Stomach (tissue), 9 donors: ENCODE data around the gene IP6K1. TPM values are rescaled to one million over a fixed set of nuclear protein-coding genes. Genes with fewer than 3 reads are reported as not detected.

ENCODE experiments used
- DNase-seq, 2 donors: peaks; one replicate each; pipeline versions ENCODE4 v3.0.0 to v3.0.0-alpha.2; 2013 to 2019
- H3K27ac ChIP-seq, 5 donors: fragments of 200-600 bp in 4 of 5; sonication (generic) in 4 of 5; one replicate each; pipeline ENCODE4 v1.5.1; 2013 to 2019; ENCODE audit warnings: mild to moderate bottlenecking in 1 of 5, moderate library complexity in 1 of 5
- H3K27me3 ChIP-seq, 3 donors: fragments of 200-600 bp; sonication (generic); one replicate each; pipeline ENCODE4 v1.5.1; 2017 to 2019; ENCODE audit warnings: mixed run types in 1 of 3
- H3K36me3 ChIP-seq, 4 donors: fragments of 200-600 bp; sonication (generic); 1 replicate in 3 of 4; 2 replicates in 1 of 4; pipeline ENCODE4 v1.5.1; 2016 to 2019
- H3K4me1 ChIP-seq, 4 donors: fragments of 200-600 bp; sonication (generic); one replicate each; pipeline ENCODE4 v1.5.1; 2016 to 2019
- H3K4me3 ChIP-seq, 4 donors: fragments of 200-600 bp; sonication (generic) in 3 of 4; one replicate each; pipeline ENCODE4 v1.5.1; 2016 to 2019; ENCODE audit warnings: mild to moderate bottlenecking in 1 of 4
- H3K9me3 ChIP-seq, 4 donors: fragments of 200-600 bp; sonication (generic); one replicate each; pipeline ENCODE4 v1.5.1; 2016 to 2019
- CTCF ChIP-seq, 7 experiments: fragments of 450-650 bp in 4 of 7; fragments of 200-600 bp in 3 of 7; sonication (generic) in 3 of 7; IDR thresholded peaks; one replicate each; pipeline ENCODE4 v1.5.1; 2016 to 2019; ENCODE audit warnings: antibody characterized with exemption in 7 of 7, control low read depth in 2 of 7, mild to moderate bottlenecking in 1 of 7
- EP300 ChIP-seq: sonication (generic); formaldehyde crosslinking; IDR thresholded peaks from one replicate; pipeline ENCODE4 v1.6.1; 2017; ENCODE audit warnings: antibody characterized with exemption
- POLR2A ChIP-seq, 4 donors: fragments of 450-650 bp; IDR thresholded peaks; one replicate each; pipeline ENCODE4 v1.6.1; 2016; ENCODE audit warnings: antibody characterized with exemption in 4 of 4, control low read depth in 2 of 4, mild to moderate bottlenecking in 1 of 4, moderate library complexity in 1 of 4
- POLR2AphosphoS5 ChIP-seq, 3 donors: sonication (generic); formaldehyde crosslinking; IDR thresholded peaks; one replicate each; pipeline ENCODE4 v1.6.1; 2016; ENCODE audit warnings: antibody characterized with exemption in 3 of 3
- WGBS, 5 donors: extraction: QIAGEN DNeasy Blood & Tissue Kit in 3 of 5; methylation state at CpG; one replicate each; pipeline versions ENCODE4 v1.1.5 to v1.1.7; 2013 to 2018; 5-methylcytosine and 5-hydroxymethylcytosine counted together
- intact Hi-C: fragments of 100-400 bp; cut with DNase I; formaldehyde crosslinking; loops from one replicate; pipeline ENCODE4 v1.15.1; 2023; ENCODE audit warnings: low total_unique reads
- polyA plus RNA-seq, 3 donors: library from polyadenylated mRNA; stranded (reverse); fragments of 200-250 nt; gene quantifications; one replicate each; pipeline ENCODE4 v1.2.3, GENCODE V29; 2013
- total RNA-seq, 5 donors: library from RNA; depleted of rRNA; stranded (reverse); fragments of >200 nt; gene quantifications; one replicate each; pipeline versions ENCODE4 v1.1.0 to v1.2.3, GENCODE V29; 2014 to 2016
- donor health status: healthy with polysubstance abuse.
- donor health status: Bipolar disorder and iron deficiency.
- donor health status: healthy.

IP6K1 gene
- total and polyA plus RNA-seq, 8 donors = 7.7 to 68.3 (median 21.6) TPM

GRCh38 chr3:49683162-49683561, 103.2 kb downstream of the IP6K1 start:
- H3K36me3 ChIP-seq = peaks cover 58 to 70% (median 68%) of the 10 kb centered on the region in 4 donors
- WGBS, 5 donors = 88 to 94% (median 88%) methylated on average over 6 of the region's 6 CpGs
- H3K9me3 ChIP-seq = no peaks in the 10 kb centered on the region
- no peak overlapping the region for H3K4me3 ChIP-seq
- no peak for TF ChIP-seq POLR2A (IDR thresholded peaks at IDR 0.05)
- no peak for TF ChIP-seq CTCF (IDR thresholded peaks at IDR 0.05)
- no peak for TF ChIP-seq POLR2AphosphoS5 (IDR thresholded peaks at IDR 0.05)
- no peak for TF ChIP-seq EP300
- no peak overlapping the region for H3K27ac ChIP-seq
- intact Hi-C loops = no loop called here
- peaks cover 0 to 22% (median 0%) of the 10 kb centered on the region in 3 donors for H3K27me3 ChIP-seq
- no peak for DNase-seq
- peaks cover 4 to 20% (median 17%) of the 10 kb centered on the region in 4 donors for H3K4me1 ChIP-seq

- DNase-seq = no peak
- H3K36me3 ChIP-seq = peaks cover 73 to 86% (median 84%) of the 10 kb centered on the region in 4 donors
- H3K27ac ChIP-seq = no peak overlapping the region
- H3K9me3 ChIP-seq = no peaks in the 10 kb centered on the region
- peaks cover 0 to 10% (median 0%) of the 10 kb centered on the region in 3 donors for H3K27me3 ChIP-seq
- peaks cover 4 to 17% (median 11%) of the 10 kb centered on the region in 4 donors for H3K4me1 ChIP-seq
- TF ChIP-seq POLR2AphosphoS5 (IDR thresholded peaks at IDR 0.05) = no peak
- TF ChIP-seq EP300 = no peak
- no peak for TF ChIP-seq POLR2A (IDR thresholded peaks at IDR 0.05)
- no peak for TF ChIP-seq CTCF (IDR thresholded peaks at IDR 0.05)
- intact Hi-C loops = no loop called here
- WGBS, 5 donors = 85 to 92% (median 90%) methylated on average over 4 of the region's 4 CpGs
- H3K4me3 ChIP-seq = no peak overlapping the region
Measured at GRCh38 chr3:49681543-49681942, 104.8 kb downstream of the IP6K1 start.

- TF ChIP-seq POLR2A (IDR thresholded peaks at IDR 0.05) = no peak
- intact Hi-C loops = no loop called here
- Histone ChIP-seq H3K4me3 (no peak overlapping the region), H3K27ac (no peak overlapping the region), H3K9me3 (no peaks in the 10 kb centered on the region), H3K36me3 (peaks cover 77 to 90% (median 87%) of the 10 kb centered on the region in 4 donors), H3K4me1 (peaks cover under 1 to 17% (median 11%) of the 10 kb centered on the region in 4 donors), H3K27me3 (peaks cover 0 to 6% (median 0%) of the 10 kb centered on the region in 3 donors)
- no peak for DNase-seq
- 89 to 100% (median 97%) methylated on average over 2 of the region's 2 CpGs for WGBS, 5 donors
Measured at GRCh38 chr3:49681232-49681522, 105.2 kb downstream of the IP6K1 start.

- Histone ChIP-seq H3K4me1 (peaks cover 2 to 17% (median 10%) of the 10 kb centered on the region in 4 donors), H3K36me3 (peaks cover 82 to 95% (median 93%) of the 10 kb centered on the region in 4 donors), H3K9me3 (no peaks in the 10 kb centered on the region), H3K27me3 (peaks cover 0 to 1% (median 0%) of the 10 kb centered on the region in 3 donors), H3K27ac (no peak overlapping the region), H3K4me3 (no peak overlapping the region)
- WGBS, 5 donors = 88 to 93% (median 90%) methylated on average over 6 to 7 of the region's 7 CpGs
- no peak for TF ChIP-seq EP300
- no peak for TF ChIP-seq POLR2AphosphoS5 (IDR thresholded peaks at IDR 0.05)
- no peak for TF ChIP-seq POLR2A (IDR thresholded peaks at IDR 0.05)
- TF ChIP-seq CTCF (IDR thresholded peaks at IDR 0.05) = no peak
- intact Hi-C loops = no loop called here
- no peak for DNase-seq
Measured at GRCh38 chr3:49680493-49681231, 105.7 kb downstream of the IP6K1 start.

- TF ChIP-seq EP300 (no peak), POLR2A (IDR thresholded peaks at IDR 0.05) (no peak), CTCF (IDR thresholded peaks at IDR 0.05) (no peak), POLR2AphosphoS5 (IDR thresholded peaks at IDR 0.05) (no peak)
Measured at GRCh38 chr3:49675912-49676311, 110.4 kb downstream of the IP6K1 start.

More at GRCh38 chr3:49675912-49676311, 110.4 kb downstream of the IP6K1 start:
- H3K4me1 ChIP-seq = peaks cover 19 to 42% (median 32%) of the 10 kb centered on the region in 4 donors
- DNase-seq = no peak
- no peak overlapping the region for H3K27ac ChIP-seq
- 83 to 93% (median 90%) methylated on average over 10 to 11 of the region's 11 CpGs for WGBS, 5 donors
- intact Hi-C loops = no loop called here
- no peaks in the 10 kb centered on the region for H3K27me3 ChIP-seq
- H3K36me3 ChIP-seq = peaks cover 51 to 57% (median 55%) of the 10 kb centered on the region in 4 donors
- no peaks in the 10 kb centered on the region for H3K9me3 ChIP-seq
- no peak overlapping the region for H3K4me3 ChIP-seq
